HUDEP-2 (cell line): ENCODE results near the gene MUL1.

Experiments used
- DNase-seq, 76 experiments: peaks; one replicate each; lab custom pipeline; 2025; ENCODE audit not compliant: unreplicated experiment in 76 of 76; lab: John Stamatoyannopoulos, UW

The MUL1 gene

GRCh38 chr1:20472860-20473711 lies 34.9 kb downstream of the MUL1 start:
- peak in 15 of 76 experiments; percentile 7 to 50 (median 16) for DNase-seq

- DNase-seq, result no peak
These were observed 35.8 kb downstream of the MUL1 start for GRCh38 chr1:20472121-20472520.

- peak in 3 of 76 experiments; percentile 1 to 30 (median 13) for DNase-seq
These were observed 37.8 kb downstream of the MUL1 start for GRCh38 chr1:20470194-20470593.

- no peak for DNase-seq
These were observed 38.4 kb downstream of the MUL1 start for GRCh38 chr1:20469406-20470076.

GRCh38 chr1:20466273-20466672 lies 41.7 kb downstream of the MUL1 start:
- DNase-seq, result no peak

GRCh38 chr1:20465187-20465586 lies 42.8 kb downstream of the MUL1 start:
- DNase-seq, result no peak

- DNase-seq, result no peak
These were observed 44.4 kb downstream of the MUL1 start for GRCh38 chr1:20463502-20463901.

- no peak for DNase-seq
These were observed 45.6 kb downstream of the MUL1 start for GRCh38 chr1:20462397-20462796.

GRCh38 chr1:20458717-20459116 lies 49.2 kb downstream of the MUL1 start:
- no peak for DNase-seq

- DNase-seq, result no peak
These were observed 53.9 kb downstream of the MUL1 start for GRCh38 chr1:20454004-20454403.

- DNase-seq, result no peak
These were observed 58.1 kb downstream of the MUL1 start for GRCh38 chr1:20449735-20450311.
